EL (cell line): ENCODE results near the gene CUL1.

Experiments
- DNase-seq: peaks from one replicate; pipeline ENCODE4 v3.0.0-alpha.2; 2016

Gene CUL1

GRCh38 chr7:148719753-148720152, 21.1 kb downstream of the CUL1 start:
- DNase-seq = no peak

- DNase-seq = no peak
Observed at GRCh38 chr7:148720472-148720871, 21.8 kb downstream of the CUL1 start.

- DNase-seq = no peak
Observed at GRCh38 chr7:148721390-148721789, 22.7 kb downstream of the CUL1 start.

GRCh38 chr7:148722340-148723165, 23.9 kb downstream of the CUL1 start:
- DNase-seq = no peak

- no peak for DNase-seq
Observed at GRCh38 chr7:148723166-148723559, 24.5 kb downstream of the CUL1 start.

- DNase-seq = no peak
Observed at GRCh38 chr7:148723846-148724245, 25.1 kb downstream of the CUL1 start.

- no peak for DNase-seq
Observed at GRCh38 chr7:148726385-148726784, 27.7 kb downstream of the CUL1 start.

- DNase-seq = peak; percentile 27
Observed at GRCh38 chr7:148727501-148728278, 29.0 kb downstream of the CUL1 start.

- peak; percentile 76 for DNase-seq
Observed at GRCh38 chr7:148729984-148730733, 31.5 kb downstream of the CUL1 start.

- no peak for DNase-seq
Observed at GRCh38 chr7:148732862-148733261, 34.2 kb downstream of the CUL1 start.

- DNase-seq = no peak
Observed at GRCh38 chr7:148733496-148733895, 34.8 kb downstream of the CUL1 start.

GRCh38 chr7:148735141-148735540, 36.4 kb downstream of the CUL1 start:
- DNase-seq = no peak

- DNase-seq = no peak
Observed at GRCh38 chr7:148735967-148736366, 37.3 kb downstream of the CUL1 start.

- no peak for DNase-seq
Observed at GRCh38 chr7:148738737-148739535, 40.2 kb downstream of the CUL1 start.

- DNase-seq = no peak
Observed at GRCh38 chr7:148746135-148746534, 47.4 kb downstream of the CUL1 start.

- no peak for DNase-seq
Observed at GRCh38 chr7:148747274-148747673, 48.6 kb downstream of the CUL1 start.

- no peak for DNase-seq
Observed at GRCh38 chr7:148750442-148751355, 52.0 kb downstream of the CUL1 start.

GRCh38 chr7:148753224-148753623, 54.5 kb downstream of the CUL1 start:
- no peak for DNase-seq

- no peak for DNase-seq
Observed at GRCh38 chr7:148754912-148755311, 56.2 kb downstream of the CUL1 start.

GRCh38 chr7:148761499-148762278, 63.0 kb downstream of the CUL1 start:
- DNase-seq = no peak

GRCh38 chr7:148763622-148764021, 64.9 kb downstream of the CUL1 start:
- DNase-seq = peak; percentile 7
